Activated naive CD4-positive, alpha-beta T cell treated with anti-CD3 and anti-CD28 coated beads, Interleukin-2, amount 50 U/mL, for 72 hours (primary cell): ENCODE data around the gene CCL8. TPM values are rescaled to one million over a fixed set of nuclear protein-coding genes. Genes with fewer than 3 reads are reported as not detected.

ENCODE experiments used
- total RNA-seq, 2 donors: library from RNA; stranded (reverse); gene quantifications; one replicate each; pipeline ENCODE4 v1.2.3, GENCODE V29; 2022

CCL8 gene
- total RNA-seq, 2 donors from 2014 or later, result not detected

Other genes starting within 250 kb of the CCL8 start
- not detected for gene CCL2, start 64.2 kb upstream of the CCL8 start, total RNA-seq
- gene CCL7, start 49.2 kb upstream of the CCL8 start, total RNA-seq, result not detected
- gene CCL11, start 33.7 kb upstream of the CCL8 start, total RNA-seq, result not detected
- not detected for gene CCL13, start 37.0 kb downstream of the CCL8 start, total RNA-seq
- gene CCL1, start 43.8 kb downstream of the CCL8 start, total RNA-seq, result not detected